CD1c-positive myeloid dendritic cell (primary cell): Measurements from ENCODE around the gene C1orf87.

Experiments used
- DNase-seq: peaks from one replicate; pipeline ENCODE4 v3.0.0-alpha.2; 2016; ENCODE audit errors: extremely low spot score

Gene C1orf87

DNA sequence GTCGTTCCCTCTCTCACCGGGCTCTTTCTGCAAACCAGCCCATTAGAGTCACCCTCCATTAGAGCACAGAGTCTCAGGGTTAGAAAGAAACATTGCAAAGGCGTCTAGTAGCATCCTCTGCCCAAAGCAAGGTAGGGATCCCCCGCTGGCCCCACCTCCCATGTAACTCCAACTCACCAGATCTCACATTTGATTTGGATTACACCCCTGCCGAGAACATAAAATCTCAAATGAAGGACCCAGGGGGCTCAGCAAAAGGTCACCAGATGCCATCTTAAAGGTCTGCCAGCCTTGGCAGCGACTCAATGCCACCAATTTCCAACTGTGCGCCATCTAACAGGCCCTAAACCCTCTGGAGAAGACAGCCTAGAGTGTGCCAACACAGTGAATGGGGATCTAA lies 14.1 kb downstream of the C1orf87 start:
- no peak for DNase-seq

DNA sequence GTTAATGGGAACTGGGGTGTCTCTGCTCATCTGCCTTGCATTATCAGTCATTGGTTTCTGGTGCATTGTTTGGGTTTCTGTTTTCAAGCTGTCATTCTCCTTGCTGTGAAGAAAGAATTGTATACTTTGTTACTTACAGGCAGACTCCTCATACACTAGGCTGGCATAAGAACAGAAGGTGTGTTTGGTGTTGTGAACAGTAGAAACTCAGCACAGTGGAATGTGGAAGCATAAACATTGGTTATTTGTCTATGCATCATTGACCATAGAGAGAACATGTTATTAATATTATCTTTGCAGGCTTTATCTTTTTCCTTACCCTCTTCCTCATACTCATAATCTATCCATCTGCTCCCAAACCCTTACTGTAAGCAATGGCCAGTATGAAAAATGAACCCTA lies 18.2 kb downstream of the C1orf87 start:
- no peak for DNase-seq

DNA sequence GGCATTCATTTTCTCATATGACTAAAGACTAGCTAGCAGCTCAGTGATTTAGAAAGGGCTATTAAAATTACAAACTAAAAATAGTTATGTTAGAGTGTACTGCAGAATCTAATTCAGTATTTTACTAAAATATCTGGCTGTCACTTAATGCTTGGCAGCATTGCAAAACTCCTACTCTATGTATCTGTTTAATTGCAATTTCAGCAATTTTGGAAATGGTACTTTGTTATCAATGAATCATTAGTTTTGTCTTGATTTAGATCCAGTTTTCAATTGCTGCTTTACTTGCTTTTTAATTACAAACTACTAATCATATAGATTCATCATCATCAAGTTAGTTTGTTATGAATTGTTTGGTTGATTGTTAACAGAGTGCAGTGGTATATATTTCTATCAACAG lies 19.2 kb downstream of the C1orf87 start:
- no peak for DNase-seq

GRCh38 chr1:60052601-60053000 lies 21.0 kb downstream of the C1orf87 start:
- DNase-seq, result no peak

DNA sequence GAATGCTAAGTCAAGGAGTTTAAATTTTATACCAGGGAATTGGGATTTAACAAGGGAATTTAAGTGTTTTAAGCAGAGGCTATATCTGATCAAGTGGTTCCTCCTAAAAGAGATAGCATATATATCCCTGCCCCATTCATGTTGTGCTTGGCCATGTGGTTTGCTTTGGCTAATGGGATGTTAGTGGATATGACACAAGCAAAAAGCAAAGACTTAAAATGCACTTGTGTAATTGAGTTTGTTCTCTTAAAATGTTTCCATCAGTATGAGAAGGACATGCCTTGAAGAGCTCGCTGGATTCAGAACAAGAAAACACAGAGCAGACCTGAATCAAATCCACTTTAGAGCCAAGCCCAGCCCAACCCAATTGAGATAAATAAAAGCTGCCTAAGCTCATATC lies 22.4 kb downstream of the C1orf87 start:
- DNase-seq, result no peak

GRCh38 chr1:60049188-60049587 lies 24.4 kb downstream of the C1orf87 start:
- DNase-seq, result no peak

DNA sequence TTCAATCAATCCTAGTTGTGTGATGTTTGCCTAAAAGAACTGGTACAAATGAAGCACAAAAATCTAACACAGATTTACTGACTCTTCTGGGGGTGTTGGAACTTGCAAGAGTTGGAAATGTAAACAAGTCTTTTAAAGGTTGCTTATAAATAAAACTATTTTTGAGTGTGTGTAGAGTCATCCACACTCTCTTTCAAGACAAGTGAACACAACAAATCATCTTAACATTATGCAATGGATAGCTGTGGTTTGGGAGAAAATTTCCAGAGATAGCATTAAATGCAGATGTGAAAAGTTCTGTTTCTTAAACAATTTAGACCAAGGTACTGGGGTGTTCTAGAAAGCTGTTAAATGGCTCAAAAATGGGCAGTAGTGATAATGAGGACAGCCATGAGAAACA lies 28.7 kb downstream of the C1orf87 start:
- no peak for DNase-seq

- DNase-seq, result no peak
These were observed 31.8 kb downstream of the C1orf87 start for GRCh38 chr1:60041783-60042182.

DNA sequence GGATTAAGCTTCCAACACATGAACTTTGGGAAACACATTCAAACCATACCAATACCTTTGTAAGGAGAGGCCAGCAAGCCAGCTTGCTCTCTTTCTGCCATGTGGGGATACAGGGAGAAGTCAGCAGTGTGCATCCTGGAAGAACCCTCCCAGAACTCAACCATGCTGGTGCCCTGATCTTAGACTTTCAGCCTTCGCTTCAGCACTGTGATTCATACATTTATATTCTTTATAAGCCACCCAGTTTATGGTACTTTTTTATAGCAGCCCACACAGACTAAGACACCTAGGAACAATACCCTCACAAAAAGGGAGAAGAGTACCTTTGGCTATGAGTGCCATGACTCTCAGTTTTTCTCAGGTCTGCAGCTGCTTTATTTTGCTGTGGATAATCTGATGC lies 35.9 kb downstream of the C1orf87 start:
- no peak for DNase-seq

DNA sequence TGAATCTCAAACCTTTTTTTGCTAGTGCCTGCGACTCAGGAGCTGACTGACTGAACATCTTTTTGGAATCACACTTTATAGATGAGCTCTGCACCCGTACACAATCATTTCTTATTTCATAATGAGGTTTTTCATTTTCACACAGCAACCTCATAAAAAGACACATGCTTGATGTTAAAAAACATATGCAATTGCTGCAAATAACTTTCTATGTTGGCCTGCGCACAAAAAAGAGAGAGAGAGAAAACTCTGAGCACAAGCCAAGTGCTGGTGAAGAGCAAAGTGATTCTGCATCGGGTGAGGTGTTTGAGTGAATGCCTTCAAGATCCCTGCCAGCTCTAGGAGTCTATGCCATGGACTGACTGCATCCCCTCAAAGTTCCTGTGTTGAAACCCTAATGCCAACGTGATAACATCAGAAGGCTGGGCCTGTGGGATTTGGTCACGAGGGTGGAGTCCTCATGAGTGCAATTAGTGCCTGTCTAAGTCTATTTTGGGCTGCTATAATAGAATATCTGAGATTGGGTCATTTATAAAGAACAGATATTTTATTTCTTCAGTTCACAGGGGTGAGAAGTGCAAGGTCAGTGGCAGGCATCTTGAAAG lies 36.6 kb downstream of the C1orf87 start:
- no peak for DNase-seq

GRCh38 chr1:60035921-60036320 lies 37.6 kb downstream of the C1orf87 start:
- no peak for DNase-seq

DNA sequence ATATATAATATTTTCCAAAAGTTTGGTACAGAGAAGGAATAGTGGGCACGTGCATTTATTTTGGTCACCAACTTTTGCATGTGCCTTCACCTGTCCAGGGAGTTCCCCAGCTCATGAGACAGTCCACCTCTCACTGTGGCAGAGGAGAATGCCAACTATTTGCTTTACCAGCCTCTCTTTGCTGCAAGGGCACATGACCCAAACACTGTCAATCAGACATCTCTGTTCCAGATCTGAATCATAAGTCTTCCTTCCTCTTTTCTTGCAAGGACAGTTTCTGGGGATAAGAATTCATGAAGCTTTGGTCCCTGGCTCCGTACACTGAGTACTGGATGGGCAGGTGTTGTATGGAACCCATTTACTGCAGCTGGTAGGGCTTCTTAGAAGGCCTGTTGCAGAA lies 38.6 kb downstream of the C1orf87 start:
- DNase-seq, result peak; percentile 35

DNA sequence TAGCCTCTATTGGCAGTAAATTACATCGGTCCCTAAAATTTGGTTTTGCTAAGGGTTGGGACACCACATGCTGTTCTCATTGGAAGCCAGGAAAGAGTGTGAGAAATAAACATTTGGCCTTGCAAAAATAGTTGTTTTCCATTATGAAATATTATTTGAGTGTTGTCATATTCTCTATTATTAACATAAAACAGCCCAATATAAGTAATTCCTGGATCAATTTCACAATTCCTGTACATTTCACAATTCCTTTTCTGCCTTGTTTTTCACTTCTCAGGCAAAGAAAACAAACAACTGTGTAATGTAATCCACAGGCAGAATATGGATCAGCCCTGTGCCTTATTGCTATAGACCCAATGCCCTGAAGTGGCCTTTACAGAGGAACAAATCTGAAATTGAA lies 40.5 kb downstream of the C1orf87 start:
- DNase-seq, result no peak

GRCh38 chr1:60031146-60031545 lies 42.4 kb downstream of the C1orf87 start:
- no peak for DNase-seq

DNA sequence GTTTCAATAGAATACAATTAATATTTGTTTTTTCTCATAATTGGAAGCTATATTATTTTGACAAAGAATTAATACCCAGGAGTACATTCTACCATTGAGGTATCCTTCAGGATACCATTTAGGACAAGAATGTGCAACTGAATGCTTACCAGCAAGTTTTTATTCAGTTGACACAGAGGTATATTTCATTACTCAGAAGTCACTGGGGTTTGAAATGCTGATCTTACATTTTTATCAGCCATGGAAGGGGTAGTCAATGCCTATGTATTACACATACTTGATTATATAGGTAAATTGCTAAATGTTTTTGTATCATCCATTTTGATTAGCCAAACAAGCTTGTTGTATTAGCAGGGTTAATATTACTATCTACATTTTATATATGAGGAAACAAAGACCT lies 48.0 kb downstream of the C1orf87 start:
- no peak for DNase-seq

- DNase-seq, result no peak
These were observed 55.9 kb downstream of the C1orf87 start for GRCh38 chr1:60017508-60018205.

DNA sequence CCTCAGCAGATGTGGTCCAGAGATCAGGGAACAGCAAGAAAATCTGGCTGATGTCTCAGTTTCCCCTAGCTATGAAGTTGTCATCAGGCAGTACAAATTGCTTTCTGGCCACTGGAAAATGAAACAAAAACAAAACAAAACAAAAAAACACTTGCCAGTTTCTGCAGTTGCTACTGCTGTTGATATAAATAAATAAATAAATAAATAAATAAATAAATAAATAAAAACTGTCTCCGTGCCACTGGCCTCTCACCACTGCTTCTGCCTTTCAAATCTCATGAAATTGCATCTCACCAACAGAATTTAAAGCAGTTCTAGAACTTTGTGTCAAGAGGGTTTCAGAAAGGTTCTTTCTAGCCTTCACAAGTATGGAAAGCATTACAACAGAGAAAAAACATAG lies 62.9 kb downstream of the C1orf87 start:
- DNase-seq, result no peak

GRCh38 chr1:60008500-60008899 lies 65.1 kb downstream of the C1orf87 start:
- no peak for DNase-seq

DNA sequence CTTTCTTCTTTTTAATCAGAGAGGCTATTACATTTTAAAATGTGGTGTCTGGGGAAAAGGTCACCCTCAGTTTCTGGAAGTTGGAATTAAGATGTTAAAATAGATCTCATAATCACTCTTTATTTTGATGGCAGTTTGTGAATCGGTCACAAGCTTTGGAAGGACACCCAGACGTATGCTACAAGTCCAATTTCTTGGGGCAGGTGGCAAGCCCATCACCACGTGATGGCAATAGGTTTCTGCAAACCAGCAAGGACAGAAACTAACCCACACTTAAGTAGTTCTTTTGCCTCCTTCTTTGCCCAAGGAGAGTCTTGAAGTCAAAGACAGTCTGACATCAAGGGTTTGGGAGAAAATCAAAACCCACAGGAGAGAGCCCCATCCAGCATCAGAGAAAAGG lies 72.9 kb downstream of the C1orf87 start:
- DNase-seq, result no peak

DNA sequence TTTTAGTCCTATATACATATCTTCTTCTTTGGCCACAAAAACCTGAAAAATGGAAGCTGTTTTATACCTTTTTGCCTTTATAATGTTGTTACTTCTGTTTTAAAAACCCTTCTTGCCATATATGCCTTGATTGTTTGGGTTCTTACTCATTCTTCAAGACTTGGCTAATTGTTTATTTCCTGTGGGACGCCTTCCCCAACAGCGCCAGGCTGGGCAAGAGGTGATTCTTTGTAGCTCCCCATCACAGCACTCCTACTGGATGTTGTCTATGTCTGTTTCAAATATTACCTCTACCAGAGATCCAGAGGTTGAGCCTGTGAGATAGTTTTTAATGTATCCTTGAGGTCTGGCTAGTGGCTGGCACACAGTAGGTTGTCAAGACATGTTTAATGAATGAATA lies 73.8 kb downstream of the C1orf87 start:
- DNase-seq, result no peak

- DNase-seq, result no peak
These were observed 74.6 kb downstream of the C1orf87 start for GRCh38 chr1:59999006-59999405.

DNA sequence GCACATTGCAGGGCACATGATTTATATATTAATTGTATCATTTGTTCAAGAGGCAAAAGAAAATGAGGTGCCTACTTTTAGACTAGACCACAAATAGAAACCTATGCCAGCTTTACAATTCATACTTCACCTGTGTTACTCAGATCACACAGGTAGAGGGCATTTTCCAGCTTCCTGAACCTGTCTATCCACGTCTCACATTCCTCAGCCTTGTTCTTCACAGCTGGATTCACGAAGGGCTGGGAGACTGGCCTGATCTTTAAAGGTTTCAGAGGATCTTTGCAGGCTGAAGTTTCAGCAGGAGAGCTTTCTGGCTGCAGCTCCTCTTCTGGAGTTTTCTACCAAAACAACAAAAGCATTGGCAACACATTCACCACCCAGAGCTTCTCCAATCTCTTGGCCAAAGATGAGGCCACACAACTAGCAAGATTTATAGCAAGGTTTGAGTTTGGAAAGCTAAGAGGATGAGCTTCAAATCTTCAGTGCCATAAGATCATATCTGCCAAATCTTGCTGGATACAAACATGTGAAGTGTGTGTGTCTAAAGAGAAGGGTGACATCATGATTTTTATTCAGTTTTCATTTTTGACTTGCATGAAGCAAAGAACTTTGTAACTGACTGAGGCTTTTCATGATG lies 76.0 kb downstream of the C1orf87 start:
- DNase-seq, result no peak
